GM21526 (cell line): ENCODE results near the gene VTI1A.
"Not testable (repeated sequence)": the region's sequence is repeated elsewhere in the genome, so short reads cannot be mapped to it uniquely, and the experiment has no call there.

Source experiments
- ATAC-seq: cut with Tn5 transposase; IDR thresholded peaks from one replicate; pipeline ENCODE4 v1.9.1; 2021; ENCODE audit warnings: moderate library complexity; ENCODE audit not compliant: unreplicated experiment, low FRiP score

The VTI1A gene

DNA sequence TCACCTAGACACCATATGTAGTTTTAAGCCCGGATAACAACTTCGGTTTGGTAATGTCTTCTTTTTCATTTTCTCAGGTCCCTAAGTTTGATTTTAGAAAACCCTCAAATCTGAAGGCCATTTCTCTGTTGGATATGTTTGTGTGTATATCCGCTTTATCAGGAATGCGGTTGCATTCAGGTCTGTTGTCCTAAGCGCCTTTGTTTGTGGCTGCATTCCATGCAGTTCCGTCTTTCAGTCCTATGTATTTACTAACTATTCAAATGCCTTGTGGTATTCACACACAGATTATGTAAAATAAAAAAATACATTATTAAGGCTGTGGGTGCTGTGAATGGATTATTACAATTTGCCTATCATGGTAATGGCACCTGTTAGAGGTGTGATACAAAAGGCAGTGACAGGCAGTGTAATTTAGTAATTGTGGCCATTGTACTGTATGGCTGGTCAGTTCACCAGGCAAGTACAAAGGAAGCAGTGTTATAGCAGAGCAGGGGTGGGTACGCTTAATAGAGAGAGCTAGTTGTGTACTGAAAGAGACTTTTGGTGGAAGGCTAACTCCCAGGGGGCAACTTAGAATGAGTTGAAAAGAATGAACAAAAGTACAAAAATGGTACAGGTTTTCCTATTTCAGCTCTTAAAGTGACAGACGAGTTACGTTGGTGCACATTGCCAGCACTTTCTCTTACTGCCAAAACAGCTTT, 136.4 kb downstream of the VTI1A start:
- no peak for ATAC-seq

DNA sequence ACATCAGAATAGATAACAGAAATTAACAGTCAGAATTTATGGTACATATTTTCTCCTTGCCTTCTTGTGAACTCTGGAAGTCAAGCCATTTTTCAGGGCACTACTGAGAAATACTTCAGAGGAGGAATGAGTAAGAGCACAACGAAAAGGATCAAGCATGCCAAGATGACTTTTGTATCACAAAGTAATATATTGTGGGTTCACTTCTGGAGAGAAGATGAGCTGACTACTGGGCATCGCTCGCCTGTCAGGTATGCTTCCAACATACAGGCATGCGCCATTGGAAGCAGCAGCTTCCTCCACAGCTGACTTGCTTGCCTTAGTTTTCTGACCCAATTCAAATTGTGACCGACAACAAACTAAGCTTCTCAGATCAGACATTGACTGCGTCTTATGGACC, 137.3 kb downstream of the VTI1A start:
- ATAC-seq = no peak

DNA sequence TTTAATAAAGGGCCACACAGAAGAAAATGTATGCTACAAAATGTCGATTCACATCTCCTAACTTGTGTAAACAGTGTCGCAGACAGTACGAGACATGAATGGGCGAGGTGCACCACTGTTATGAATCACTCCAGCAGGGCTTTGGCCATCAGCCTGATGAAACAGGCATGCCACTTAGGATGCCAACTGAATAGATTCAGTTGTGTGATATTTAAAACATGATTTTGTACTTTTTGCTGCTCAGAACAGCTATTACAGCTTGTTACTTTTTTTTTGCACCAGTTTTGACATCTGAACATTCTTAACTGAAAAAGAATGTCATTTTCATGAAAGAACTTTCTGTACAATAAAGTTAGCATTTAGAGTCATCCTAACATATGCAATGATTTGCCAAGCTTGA, 138.1 kb downstream of the VTI1A start:
- no peak for ATAC-seq

DNA sequence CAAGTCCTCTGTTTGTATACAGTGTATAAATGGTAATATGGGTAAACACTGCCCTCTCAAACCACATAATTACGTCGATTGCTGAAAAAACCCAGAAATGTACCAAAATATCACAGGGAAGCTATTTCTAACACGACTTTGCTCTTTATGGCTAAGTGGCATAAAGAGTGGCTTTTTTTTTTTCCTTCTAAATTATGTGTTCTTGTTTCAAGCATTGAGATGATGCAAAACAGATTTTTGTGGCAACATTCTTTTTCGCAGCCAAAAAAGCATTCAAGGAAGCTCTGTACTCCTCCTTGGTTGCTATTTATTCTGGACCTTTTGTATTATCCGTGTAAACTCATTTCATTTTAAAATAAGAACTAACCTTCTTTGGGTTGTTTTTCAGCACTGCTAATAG, 138.9 kb downstream of the VTI1A start:
- ATAC-seq = no peak

GRCh38 chr10:112587729-112588128, 140.7 kb downstream of the VTI1A start:
- ATAC-seq = no peak

DNA sequence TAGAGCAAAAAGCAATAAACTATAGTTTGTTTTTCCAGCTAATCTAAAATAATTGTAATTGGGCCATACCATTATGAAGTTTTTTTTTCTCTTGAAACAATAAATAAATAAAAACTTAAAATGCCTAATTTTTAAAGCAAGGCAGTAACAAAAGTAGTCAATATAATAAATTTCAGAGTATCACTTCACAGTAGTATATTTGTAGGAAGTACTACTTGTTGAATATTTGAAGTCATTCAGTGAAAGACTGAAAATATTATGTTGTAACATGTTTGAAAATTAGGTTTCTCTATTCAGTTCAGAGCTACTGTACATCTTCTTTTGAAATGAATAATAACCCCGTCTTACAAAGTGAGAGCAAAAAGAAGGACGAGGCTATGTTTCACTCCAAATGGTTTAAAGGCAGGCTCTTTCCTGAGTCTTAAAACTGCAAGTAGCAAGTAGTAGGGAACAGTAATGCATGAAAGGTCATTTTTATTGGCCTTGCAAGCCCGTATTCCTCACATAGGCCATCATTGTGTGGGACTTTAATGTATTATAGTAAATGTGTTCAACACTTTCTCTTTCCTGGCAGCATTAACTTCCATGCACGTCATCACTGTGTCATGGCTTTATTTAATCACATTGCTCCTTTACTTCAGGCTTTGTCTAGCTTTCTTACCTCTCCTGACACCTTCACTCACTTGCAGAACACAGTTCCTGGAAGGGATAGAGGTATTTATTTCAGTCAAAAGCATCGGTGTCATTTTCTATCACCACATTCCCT, 141.4 kb downstream of the VTI1A start:
- ATAC-seq = no peak

- ATAC-seq = no peak
Observed at GRCh38 chr10:112589081-112589480, 142.1 kb downstream of the VTI1A start.

DNA sequence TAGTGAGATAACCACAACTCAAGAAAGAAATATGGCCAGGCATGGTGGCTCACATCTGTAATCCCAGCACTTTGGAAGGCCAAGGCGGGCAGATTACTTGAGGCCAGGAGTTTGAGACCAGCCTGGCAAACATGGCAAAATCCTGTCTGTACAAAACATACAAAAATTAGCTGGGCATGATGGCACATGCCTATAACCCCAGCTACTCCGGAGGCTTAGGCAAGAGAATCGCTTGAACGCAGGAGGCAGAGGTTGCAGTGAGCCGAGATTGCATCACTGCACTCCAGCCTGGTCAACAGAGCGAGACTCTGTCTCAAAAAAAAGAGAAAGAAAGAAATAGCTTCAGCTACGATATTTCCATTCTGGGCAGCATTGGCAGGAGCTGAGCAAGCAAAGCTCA, 143.8 kb downstream of the VTI1A start:
- not testable (repeated sequence) for ATAC-seq

- no peak for ATAC-seq
Observed at GRCh38 chr10:112593023-112593422, 146.0 kb downstream of the VTI1A start.

GRCh38 chr10:112601214-112602090, 154.4 kb downstream of the VTI1A start:
- no peak for ATAC-seq

- ATAC-seq = no peak
Observed at GRCh38 chr10:112603062-112603461, 156.0 kb downstream of the VTI1A start.

DNA sequence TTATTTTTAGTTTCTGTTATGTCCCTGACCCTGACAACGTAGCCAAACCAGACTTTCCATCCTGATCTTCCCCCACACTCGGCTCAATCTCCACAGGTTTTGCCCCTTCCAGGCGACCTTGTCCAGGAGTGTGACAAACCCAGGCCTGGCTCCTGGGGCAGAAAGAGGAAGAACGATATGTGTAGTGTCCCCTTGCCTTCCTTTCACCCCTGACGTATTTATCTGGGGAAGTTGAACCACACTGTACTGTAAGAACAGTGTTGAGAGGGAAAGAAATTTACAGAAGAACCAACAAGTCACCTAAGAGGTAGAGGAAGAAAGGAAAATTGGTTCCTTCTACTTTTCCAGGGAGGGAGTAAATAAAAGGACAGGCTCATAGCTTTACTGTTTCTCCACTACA, 158.0 kb downstream of the VTI1A start:
- ATAC-seq = no peak

DNA sequence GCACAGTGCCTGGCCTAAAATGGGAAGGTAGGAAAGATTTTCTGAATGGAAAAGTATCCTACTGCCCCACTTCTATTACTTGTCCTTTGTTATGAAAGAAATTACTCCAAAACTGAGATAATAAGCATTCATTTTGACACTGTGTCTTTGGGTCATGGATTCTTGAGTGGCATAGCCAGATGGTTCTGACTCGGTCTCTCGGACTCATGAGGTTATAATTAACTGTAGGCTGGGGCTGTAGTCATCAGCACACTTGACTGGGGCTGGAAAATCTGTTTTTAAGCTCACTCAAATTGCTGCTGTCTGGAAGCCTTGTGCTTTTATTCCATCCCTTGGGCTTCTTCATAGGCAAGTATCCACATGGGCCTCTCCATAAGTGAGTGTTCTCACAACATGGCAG, 160.5 kb downstream of the VTI1A start:
- no peak for ATAC-seq

GRCh38 chr10:112613620-112614019, 166.6 kb downstream of the VTI1A start:
- no peak for ATAC-seq

DNA sequence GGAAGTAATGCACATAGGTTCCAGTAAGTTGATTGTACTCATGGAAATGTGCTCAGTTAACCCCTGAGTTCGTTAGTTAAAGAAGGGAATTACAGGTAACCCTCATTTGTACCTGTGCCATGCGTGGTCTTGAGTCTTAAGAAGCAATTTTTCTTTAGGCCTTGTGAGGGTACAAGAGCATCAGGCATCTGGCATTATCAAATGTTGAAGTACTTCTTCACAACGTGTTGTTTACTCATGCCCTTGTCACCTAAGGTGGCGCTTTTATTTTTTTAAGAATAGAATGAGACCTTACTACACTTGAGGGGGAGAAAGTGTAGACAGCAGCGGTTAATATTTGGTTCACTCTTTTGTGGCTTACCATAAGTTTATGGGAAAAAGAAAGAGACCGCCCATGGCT, 167.1 kb downstream of the VTI1A start:
- no peak for ATAC-seq

DNA sequence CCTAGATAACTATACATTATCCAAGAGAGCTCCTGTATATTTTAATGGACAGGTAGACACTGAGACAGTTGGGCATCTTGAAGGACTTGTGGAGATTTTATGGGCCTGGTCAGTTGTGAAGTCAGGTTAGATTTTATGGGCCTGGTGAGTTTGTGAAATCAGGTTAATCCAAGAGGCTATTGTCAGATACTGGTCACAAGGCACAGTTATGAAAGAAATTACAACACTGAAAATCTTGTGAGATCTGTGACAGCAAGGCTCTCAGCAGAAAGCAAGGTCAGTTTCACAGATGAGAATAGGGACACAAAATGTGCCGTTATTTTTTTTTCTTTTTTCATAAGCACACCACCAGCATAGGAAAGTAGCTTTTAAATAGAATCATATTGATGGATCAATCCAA, 167.6 kb downstream of the VTI1A start:
- ATAC-seq = no peak

- ATAC-seq = no peak
Observed at GRCh38 chr10:112615269-112615668, 168.3 kb downstream of the VTI1A start.

GRCh38 chr10:112616647-112617046, 169.6 kb downstream of the VTI1A start:
- ATAC-seq = no peak

GRCh38 chr10:112618814-112619213, 171.8 kb downstream of the VTI1A start:
- no peak for ATAC-seq

- no peak for ATAC-seq
Observed at GRCh38 chr10:112619556-112619955, 172.5 kb downstream of the VTI1A start.

DNA sequence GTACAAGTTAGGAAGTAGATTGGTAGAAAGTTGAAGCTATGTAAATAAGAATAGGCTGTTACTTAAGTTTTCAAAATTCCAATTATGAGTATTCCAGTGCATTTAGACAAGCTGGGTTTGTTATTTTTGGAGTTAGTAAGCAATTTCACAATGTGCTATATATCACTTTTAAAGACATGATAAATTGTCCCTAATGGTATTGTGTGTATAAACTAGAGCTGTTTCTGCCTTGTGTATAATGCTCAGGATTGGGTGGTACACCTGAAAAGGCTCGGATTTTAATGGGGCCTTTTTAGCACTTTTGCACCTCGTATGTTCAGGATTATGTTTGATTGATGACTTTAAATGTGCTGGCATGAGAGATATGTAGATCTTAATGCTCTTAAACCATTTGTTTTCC, 175.8 kb downstream of the VTI1A start:
- ATAC-seq = no peak
